GM12892 (cell line): ENCODE measurements around the gene CEACAM8.

Source experiments
- POLR2A ChIP-seq: IDR thresholded peaks from 2 replicates; pipeline ENCODE4 v1.6.1; 2011; ENCODE audit warnings: low read depth, low read length, control low read depth
- POLR2AphosphoS5 ChIP-seq: IDR thresholded peaks from 2 replicates; pipeline ENCODE4 v1.6.1; 2011; ENCODE audit warnings: low read depth, low read length, control low read depth
- TAF1 ChIP-seq: IDR thresholded peaks from 2 replicates; pipeline ENCODE4 v1.6.1; 2011; ENCODE audit warnings: low read depth, mild to moderate bottlenecking, control low read depth, low read length, borderline replicate concordance

DNA sequence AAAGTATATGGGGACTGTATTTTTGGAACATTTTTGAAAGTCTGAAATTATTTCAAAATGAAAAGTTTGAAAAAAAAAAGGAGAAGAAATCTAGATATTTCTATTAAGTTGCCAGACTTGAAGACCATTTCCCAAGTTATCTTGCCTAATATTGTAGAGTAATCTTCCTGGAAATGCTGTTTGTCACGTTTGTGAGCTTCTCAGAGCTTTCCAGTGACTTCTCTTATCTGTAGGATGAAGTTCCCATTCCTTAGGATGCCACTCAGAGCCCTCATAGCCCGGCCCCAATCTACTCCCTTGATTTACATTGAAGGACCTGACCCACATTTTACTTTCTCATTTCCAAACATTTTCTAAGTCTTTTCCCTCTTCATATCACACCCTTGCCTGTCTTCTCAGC lies 23.6 kb downstream of the CEACAM8 start:
- TF ChIP-seq TAF1 (no peak), POLR2AphosphoS5 (no peak), POLR2A (no peak)
